B cell (primary cell): Measurements from ENCODE around the gene IL26. TPM values are rescaled to one million over a fixed set of nuclear protein-coding genes. Genes with fewer than 3 reads are reported as not detected.

Source experiments
- ATAC-seq: fragments of 200-7000 bp; cut with Tn5 transposase; one replicate; pipeline ENCODE4 v1.10.0; 2021; ENCODE audit warnings: low read depth, mild to moderate bottlenecking, moderate number of reproducible peaks, moderate library complexity
- CTCF ChIA-PET: fragments of 350-600 bp; sonication (Branson Sonifier 250); formaldehyde crosslinking; loops from one replicate; lab custom pipeline; 2021; ENCODE audit warnings: antibody characterized with exemption, inconsistent platforms; lab: Charles Lee
- POLR2A ChIA-PET: fragments of 350-600 bp; sonication (Branson Sonifier 250); formaldehyde crosslinking; loops from one replicate; lab custom pipeline; 2021; ENCODE audit warnings: antibody characterized with exemption; lab: Charles Lee
- DNase-seq: peaks from one replicate; pipeline ENCODE4 v3.0.0; 2013
- H2AFZ ChIP-seq: 2 replicates; pipeline ENCODE4 v1.6.1; 2012; ENCODE audit warnings: mild to moderate bottlenecking, low read depth, low read length; ENCODE audit not compliant: insufficient read depth, poor library complexity, severe bottlenecking
- H3K27ac ChIP-seq, 2 donors: 1 replicate in 1 of 2; 2 replicates in 1 of 2; pipeline ENCODE4 v1.5.1; 2012 to 2013; ENCODE audit warnings: low read length in 2 of 2, mild to moderate bottlenecking in 2 of 2, moderate library complexity in 1 of 2
- H3K27me3 ChIP-seq, 4 experiments: fragments of 200-600 bp in 1 of 4; sonication (generic) in 1 of 4; replicated peaks in 1 of 4; 1 replicate in 2 of 4; 2 replicates in 2 of 4; pipeline versions ENCODE4 v1.6.1 to v1.7.0; 2013 to 2016; ENCODE audit warnings: low read length in 3 of 4, mild to moderate bottlenecking in 2 of 4, mixed read lengths in 1 of 4, moderate library complexity in 1 of 4; ENCODE audit not compliant: insufficient read depth in 4 of 4, control insufficient read depth in 3 of 4; ENCODE audit errors: control extremely low read depth in 1 of 4
- H3K36me3 ChIP-seq, 2 experiments: replicated peaks in 1 of 2; 1 replicate in 1 of 2; 2 replicates in 1 of 2; pipeline versions ENCODE4 v1.6.1 to v1.7.1; 2013; ENCODE audit warnings: low read length in 1 of 2; ENCODE audit not compliant: insufficient read depth in 2 of 2, control insufficient read depth in 1 of 2; ENCODE audit errors: control extremely low read depth in 1 of 2, extremely low read depth in 1 of 2
- H3K4me1 ChIP-seq, 2 donors: fragments of 200-600 bp in 1 of 2; sonication (generic) in 1 of 2; 1 replicate in 1 of 2; 2 replicates in 1 of 2; pipeline versions ENCODE4 v1.5.1 to v1.6.1; 2013 to 2017; ENCODE audit warnings: low read length in 2 of 2; ENCODE audit not compliant: control insufficient read depth in 2 of 2, insufficient read depth in 2 of 2
- H3K4me2 ChIP-seq: replicated peaks from 2 replicates; pipeline ENCODE3; 2012; ENCODE audit warnings: mild to moderate bottlenecking, low read depth, low read length; ENCODE audit not compliant: poor library complexity, severe bottlenecking
- H3K4me3 ChIP-seq, 5 experiments: fragments of 200-600 bp in 1 of 5; sonication (generic) in 1 of 5; 1 replicate in 3 of 5; 2 replicates in 2 of 5; pipeline versions ENCODE4 v1.5.1 to v1.7.0; 2011 to 2016; ENCODE audit warnings: low read length in 4 of 5, mild to moderate bottlenecking in 4 of 5, low read depth in 2 of 5, control low read depth in 1 of 5, moderate library complexity in 1 of 5; ENCODE audit not compliant: insufficient read depth in 1 of 5; ENCODE audit errors: control extremely low read depth in 1 of 5, extremely low read depth in 1 of 5
- H3K79me2 ChIP-seq: fragments of 200-600 bp; sonication (generic); one replicate; pipeline ENCODE4 v1.6.0; 2016; ENCODE audit warnings: low read length; ENCODE audit not compliant: control insufficient read depth, insufficient read depth
- H3K9ac ChIP-seq: fragments of 200-600 bp; sonication (generic); 2 replicates; pipeline ENCODE4 v1.6.1; 2017; ENCODE audit warnings: mild to moderate bottlenecking, low read length, moderate library complexity
- H3K9me3 ChIP-seq, 3 donors: one replicate each; pipeline versions ENCODE4 v1.6.1 to v1.7.1; 2013; ENCODE audit warnings: low read length in 2 of 3; ENCODE audit not compliant: control insufficient read depth in 2 of 3, insufficient read depth in 1 of 3; ENCODE audit errors: control extremely low read depth in 1 of 3
- H4K20me1 ChIP-seq: 2 replicates; pipeline ENCODE4 v1.6.0; 2012; ENCODE audit warnings: mild to moderate bottlenecking, low read length; ENCODE audit not compliant: insufficient read depth, control insufficient read depth, poor library complexity, severe bottlenecking
- H3K27ac Mint-ChIP-seq: one replicate; pipeline ENCODE4 v1.8.0; 2021; ENCODE audit warnings: mixed read lengths
- H3K27me3 Mint-ChIP-seq: one replicate; pipeline ENCODE4 v1.8.0; 2021; ENCODE audit warnings: mixed read lengths
- H3K4me1 Mint-ChIP-seq: one replicate; pipeline ENCODE4 v1.8.0; 2021; ENCODE audit warnings: mixed read lengths
- H3K4me3 Mint-ChIP-seq: one replicate; pipeline ENCODE4 v1.8.0; 2021; ENCODE audit warnings: mixed read lengths
- H3K9me3 Mint-ChIP-seq: one replicate; pipeline ENCODE4 v1.8.0; 2022; ENCODE audit warnings: mixed read lengths; ENCODE audit not compliant: insufficient read depth
- CTCF ChIP-seq: fragments of 200-600 bp; IDR thresholded peaks from one replicate; pipeline ENCODE4 v1.8.0; 2022; ENCODE audit warnings: antibody characterized with exemption, mild to moderate bottlenecking
- EZH2 ChIP-seq: IDR thresholded peaks from 2 replicates; pipeline ENCODE4 v1.6.1; 2012; ENCODE audit warnings: borderline replicate concordance, low read depth, mild to moderate bottlenecking, moderate library complexity, low read length; ENCODE audit not compliant: insufficient read depth, poor library complexity, severe bottlenecking
- WGBS: methylation state at CpG from one replicate; pipeline ENCODE4 v1.1.5; 2013; ENCODE audit warnings: missing lambda C conversion rate; ENCODE audit not compliant: insufficient coverage; 5-methylcytosine and 5-hydroxymethylcytosine counted together
- intact Hi-C: fragments of 100-400 bp; cut with micrococcal nuclease; formaldehyde crosslinking; loops from one replicate; pipeline ENCODE4 v1.10.0; 2022
- polyA plus RNA-seq: library from polyadenylated mRNA; depleted of rRNA; stranded (reverse); fragments of >200 nt; gene quantifications from 2 replicates; pipeline ENCODE4 v1.2.3, GENCODE V29; 2012
- total RNA-seq, 2 donors: library from RNA; stranded (reverse); fragments of 120-200 nt in 1 of 2; gene quantifications; 1 replicate in 1 of 2; 2 replicates in 1 of 2; pipeline versions ENCODE4 v1.2.3 to v1.2.4, GENCODE V29; 2013 to 2022

Gene IL26
- total and polyA plus RNA-seq, 2 donors (not counting 1 experiment from before 2014, with no cell fraction given), result not detected

DNA sequence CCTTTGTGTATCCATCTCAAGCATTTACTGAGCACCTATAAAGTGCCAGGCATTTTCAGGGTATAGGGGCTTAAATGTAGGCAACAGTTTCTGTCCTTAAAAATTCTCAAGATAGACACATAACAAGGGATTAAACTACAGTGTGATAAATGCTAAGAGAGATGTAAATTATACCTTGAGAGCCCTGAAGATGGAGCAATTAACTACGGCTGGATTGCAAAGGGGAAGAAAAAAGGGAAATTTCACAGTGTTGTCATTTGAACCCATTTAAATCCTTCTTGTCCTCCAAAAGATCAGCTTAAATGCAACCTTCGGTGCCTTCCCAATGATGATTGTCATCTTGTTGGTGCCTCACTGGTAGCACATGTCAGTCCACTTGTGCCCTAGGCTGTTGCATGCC is 11.5 kb upstream of the IL26 start:
- WGBS, result 70% methylated on average over 2 of the region's 2 CpGs
- no peaks in the 10 kb centered on the region for H3K9me3 Mint-ChIP-seq
- no peak for ATAC-seq
- TF ChIP-seq EZH2, result no peak
- no peak for TF ChIP-seq CTCF
- H3K4me3 ChIP-seq, result peak overlapping the region in 4 of 5 experiments; percentile 33 to 62 (median 56)
- no peaks in the 10 kb centered on the region for H3K36me3 ChIP-seq
- peaks cover 35% of the 10 kb centered on the region for H3K4me1 Mint-ChIP-seq
- H3K27me3 Mint-ChIP-seq, result no peaks in the 10 kb centered on the region
- no peaks in the 10 kb centered on the region for H3K9me3 ChIP-seq
- intact Hi-C loops, result loop anchor here (2.0 kb wide), 2 partner anchors 374 to 696 kb away; partner anchors contain the start of genes CPM and RAP1B
- H3K4me1 ChIP-seq, result peaks cover 28 to 34% of the 10 kb centered on the region in 2 donors
- no peak for DNase-seq
- H3K4me2 ChIP-seq, result peak overlapping the region; percentile 76
- H3K79me2 ChIP-seq, result no peaks in the 10 kb centered on the region
- H3K27ac Mint-ChIP-seq, result peak overlapping the region; percentile 91
- ChIA-PET POLR2A (no interaction called here), CTCF (interaction anchor here (0.9 to 4.5 kb wide), 5 partner anchors 12 to 95 kb away, joined by 3 to 35 read pairs (median 8); partner anchors contain the start of genes IL26 and MDM1)
- H3K4me3 Mint-ChIP-seq, result peak overlapping the region; percentile 91
- H3K27me3 ChIP-seq, result no peaks in the 10 kb centered on the region
- H3K9ac ChIP-seq, result peak overlapping the region; percentile 68
- no peaks in the 10 kb centered on the region for H4K20me1 ChIP-seq
- peak overlapping the region; percentile 92 for H2AFZ ChIP-seq
- H3K27ac ChIP-seq, result peak overlapping the region; percentile 78 to 81

DNA sequence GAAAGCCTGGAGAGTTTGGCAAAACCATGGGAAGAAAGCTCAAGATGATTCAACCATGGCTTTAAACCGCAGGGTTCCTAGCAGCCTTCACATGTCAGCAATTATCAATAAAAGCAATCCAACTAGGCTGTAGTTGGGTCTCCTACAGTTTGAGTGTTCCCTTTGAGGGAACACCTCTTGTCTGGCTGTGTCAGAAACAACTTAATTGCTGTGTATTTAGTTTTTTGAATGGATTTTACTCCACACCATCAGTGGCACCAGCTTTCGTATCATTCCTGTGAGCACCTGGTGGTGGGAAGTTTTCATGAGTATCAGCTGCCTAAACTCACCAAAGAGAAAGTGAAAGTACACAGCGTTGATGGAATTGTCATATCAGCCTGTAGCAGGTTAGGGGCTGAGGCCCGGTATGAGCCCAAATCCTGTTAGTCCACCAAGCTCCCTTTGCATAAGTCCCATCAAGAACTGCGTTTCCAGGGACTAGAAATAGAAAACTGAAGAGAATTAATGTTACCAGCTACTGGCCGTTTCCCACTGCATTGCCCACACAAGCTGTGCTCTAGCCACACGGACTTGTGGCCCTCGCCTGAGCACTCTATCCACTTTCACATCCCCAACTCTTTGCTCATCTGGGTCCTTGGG is 10.9 kb upstream of the IL26 start:
- Mint-ChIP-seq H3K4me1 (peaks cover 33% of the 10 kb centered on the region), H3K27me3 (no peaks in the 10 kb centered on the region), H3K27ac (peak overlapping the region; percentile 91), H3K4me3 (peak overlapping the region; percentile 91), H3K9me3 (no peaks in the 10 kb centered on the region)
- DNase-seq, result peak; percentile 74
- Histone ChIP-seq H3K9ac (peak overlapping the region; percentile 68), H3K4me1 (peaks cover 28 to 32% of the 10 kb centered on the region in 2 donors), H2AFZ (peak overlapping the region; percentile 92), H3K36me3 (no peaks in the 10 kb centered on the region), H4K20me1 (no peaks in the 10 kb centered on the region), H3K4me3 (peak overlapping the region; percentile 6 to 62 (median 55)), H3K79me2 (no peaks in the 10 kb centered on the region), H3K4me2 (peak overlapping the region; percentile 76), H3K9me3 (no peaks in the 10 kb centered on the region), H3K27me3 (no peaks in the 10 kb centered on the region), H3K27ac (peak overlapping the region; percentile 78 to 81)
- TF ChIP-seq CTCF (no peak), EZH2 (no peak)
- intact Hi-C loops, result loop anchor here (2.0 kb wide), 2 partner anchors 374 to 696 kb away; partner anchors contain the start of genes CPM and RAP1B
- ChIA-PET CTCF (interaction anchor here (1.5 to 4.5 kb wide), 4 partner anchors 13 to 84 kb away, joined by 4 to 35 read pairs (median 11); partner anchors contain the start of gene IL26), POLR2A (no interaction called here)
- WGBS, result 27% methylated on average over 5 of the region's 8 CpGs
- ATAC-seq, result peak; percentile 71
